Ishikawa (cell line): Measurements from ENCODE around the gene PTN.

Experiments
- CEBPB ChIP-seq: IDR thresholded peaks from 2 replicates; pipeline ENCODE4 v1.6.1; 2012
- CREB1 ChIP-seq: IDR thresholded peaks from 2 replicates; pipeline ENCODE4 v1.6.1; 2012; ENCODE audit warnings: low read depth
- EGR1 ChIP-seq: IDR thresholded peaks from 2 replicates; pipeline ENCODE4 v1.6.1; 2012
- EP300 ChIP-seq: IDR thresholded peaks from 2 replicates; pipeline ENCODE4 v1.6.1; 2012; ENCODE audit warnings: borderline replicate concordance
- FOXM1 ChIP-seq: IDR thresholded peaks from 2 replicates; pipeline ENCODE4 v1.6.1; 2012; ENCODE audit warnings: low read depth, borderline replicate concordance
- MAX ChIP-seq: IDR thresholded peaks from 2 replicates; pipeline ENCODE4 v1.6.1; 2012
- NFIC ChIP-seq: IDR thresholded peaks from 2 replicates; pipeline ENCODE4 v1.6.1; 2012
- RAD21 ChIP-seq: IDR thresholded peaks from 2 replicates; pipeline ENCODE4 v1.6.1; 2012; ENCODE audit warnings: low read depth
- REST ChIP-seq: IDR thresholded peaks from 2 replicates; pipeline ENCODE4 v1.6.1; 2012; ENCODE audit warnings: low read depth, mild to moderate bottlenecking
- TAF1 ChIP-seq: IDR thresholded peaks from 2 replicates; pipeline ENCODE4 v1.6.1; 2012; ENCODE audit warnings: low read depth, mild to moderate bottlenecking
- TCF12 ChIP-seq: IDR thresholded peaks from 2 replicates; pipeline ENCODE4 v1.6.1; 2012; ENCODE audit warnings: low read depth
- TEAD4 ChIP-seq: IDR thresholded peaks from 2 replicates; pipeline ENCODE4 v1.6.1; 2012
- USF1 ChIP-seq: IDR thresholded peaks from 2 replicates; pipeline ENCODE4 v1.6.1; 2012
- YY1 ChIP-seq: IDR thresholded peaks from 2 replicates; pipeline ENCODE4 v1.6.1; 2012; ENCODE audit warnings: low read depth
- ZBTB7A ChIP-seq: IDR thresholded peaks from 2 replicates; pipeline ENCODE4 v1.6.1; 2012; ENCODE audit warnings: low read depth

PTN gene

GRCh38 chr7:137196648-137197047 lies 146.9 kb downstream of the PTN start:
- TF ChIP-seq FOXM1, result no peak
- no peak for TF ChIP-seq EP300
- no peak for TF ChIP-seq REST
- no peak for TF ChIP-seq TEAD4
- no peak for TF ChIP-seq TCF12
- TF ChIP-seq ZBTB7A, result no peak
- TF ChIP-seq EGR1, result no peak
- TF ChIP-seq CEBPB, result no peak
- TF ChIP-seq CREB1, result no peak
- TF ChIP-seq USF1, result no peak
- TF ChIP-seq MAX, result no peak
- no peak for TF ChIP-seq NFIC
- TF ChIP-seq TAF1, result no peak
- TF ChIP-seq YY1, result no peak
- no peak for TF ChIP-seq RAD21

- TF ChIP-seq MAX, result no peak
Observed at GRCh38 chr7:137195996-137196395, 147.5 kb downstream of the PTN start.
